GM12878 (cell line): ENCODE results near the gene SLC2A3. TPM values are rescaled to one million over a fixed set of nuclear protein-coding genes. Genes with fewer than 3 reads are reported as not detected.

Experiments used
- ATAC-seq: fragments of 200-7000 bp; cut with Tn5 transposase; 3 replicates; pipeline ENCODE4 v1.9.1; 2020; ENCODE audit warnings: mild to moderate bottlenecking, moderate library complexity
- BruUV-seq: library from RNA; stranded (reverse); fragments of 400-500 nt; replicated peaks from 2 replicates; lab custom pipeline; 2021; lab: Mats Ljungman, UMichigan
- CTCF ChIA-PET: fragments of 300-600 bp; sonication (Branson Sonifier 250); formaldehyde crosslinking; extraction: SDS; loops from one replicate; lab custom pipeline; 2021; ENCODE audit warnings: inconsistent platforms; lab: Yijun Ruan, JAX
- POLR2A ChIA-PET: fragments of 350-600 bp; formaldehyde crosslinking; extraction: SDS; loops from one replicate; lab custom pipeline; 2021; ENCODE audit warnings: inconsistent platforms; lab: Charles Lee
- RAD21 ChIA-PET: fragments of 300-600 bp; sonication (Branson Sonifier 250); formaldehyde crosslinking; loops from one replicate; lab custom pipeline; 2023; ENCODE audit warnings: antibody characterized with exemption; ENCODE audit not compliant: unreplicated experiment; lab: Charles Lee
- SMC1A ChIA-PET: fragments of 300-600 bp; sonication (Branson Sonifier 250); formaldehyde crosslinking; loops from one replicate; lab custom pipeline; 2023; ENCODE audit not compliant: unreplicated experiment, uncharacterized antibody; lab: Charles Lee
- DNase-seq: peaks from one replicate; pipeline ENCODE4 v3.0.0-alpha.2; 2011; ENCODE audit warnings: low read depth, low spot score
- FAIRE-seq: peaks from 3 replicates; lab custom pipeline; 2011; peaks lifted over from hg19 to GRCh38; lab: Jason Lieb, UNC
- H2AFZ ChIP-seq: 2 replicates; pipeline ENCODE4 v1.6.0; 2011; ENCODE audit warnings: low read depth, low read length, control low read depth; ENCODE audit not compliant: control insufficient read depth
- H3K27ac ChIP-seq: 2 replicates; pipeline ENCODE4 v1.5.1; 2011; ENCODE audit warnings: control low read depth; ENCODE audit not compliant: control insufficient read depth, insufficient read depth
- H3K27me3 ChIP-seq, 2 experiments: replicated peaks in 1 of 2; 2 replicates each; pipeline versions ENCODE4 v1.6.0 to v1.6.1; 2011; ENCODE audit warnings: low read length in 1 of 2; ENCODE audit not compliant: control insufficient read depth in 2 of 2, insufficient read depth in 2 of 2
- H3K36me3 ChIP-seq, 2 experiments: 2 replicates each; pipeline ENCODE4 v1.5.1; 2011; ENCODE audit warnings: low read length in 1 of 2; ENCODE audit not compliant: control insufficient read depth in 2 of 2, insufficient read depth in 2 of 2
- H3K4me1 ChIP-seq: 2 replicates; pipeline ENCODE4 v1.6.1; 2011; ENCODE audit warnings: mild to moderate bottlenecking, low read length, moderate library complexity, mixed read lengths; ENCODE audit not compliant: control insufficient read depth, insufficient read depth
- H3K4me2 ChIP-seq: 2 replicates; pipeline ENCODE4 v1.6.0; 2011; ENCODE audit warnings: control low read depth; ENCODE audit not compliant: control insufficient read depth, insufficient read depth
- H3K4me3 ChIP-seq: fragments of 200-600 bp; sonication (generic); 2 replicates; pipeline ENCODE4 v1.5.1; 2016
- H3K79me2 ChIP-seq: 2 replicates; pipeline ENCODE4 v1.6.0; 2011; ENCODE audit warnings: low read length; ENCODE audit not compliant: control insufficient read depth, insufficient read depth
- H3K9ac ChIP-seq: 2 replicates; pipeline ENCODE4 v1.8.0; 2011; ENCODE audit warnings: low read length, control low read depth, mixed read lengths; ENCODE audit not compliant: control insufficient read depth, insufficient read depth
- H3K9me3 ChIP-seq: replicated peaks from 3 replicates; pipeline ENCODE4 v1.5.1; 2011; ENCODE audit warnings: mild to moderate bottlenecking, low read length; ENCODE audit not compliant: control insufficient read depth, insufficient read depth
- H4K20me1 ChIP-seq: 2 replicates; pipeline ENCODE4 v1.6.0; 2011; ENCODE audit not compliant: control insufficient read depth, insufficient read depth
- CHD4 ChIP-seq: fragments of 200-600 bp; sonication (generic); IDR thresholded peaks from 2 replicates; pipeline ENCODE4 v1.6.1; 2016; ENCODE audit warnings: mild to moderate bottlenecking
- ESRRA ChIP-seq: IDR thresholded peaks from 2 replicates; pipeline ENCODE4 v1.6.1; 2012; ENCODE audit warnings: mild to moderate bottlenecking, low read length, improper control_type of control experiment
- MEF2B ChIP-seq: fragments of 450-650 bp; IDR thresholded peaks from 2 replicates; pipeline ENCODE4 v1.6.1; 2018; ENCODE audit warnings: mild to moderate bottlenecking, moderate library complexity; ENCODE audit not compliant: partially characterized antibody, poor library complexity, severe bottlenecking
- NR2C1 ChIP-seq: fragments of 450-650 bp; IDR thresholded peaks from 2 replicates; pipeline ENCODE4 v1.6.1; 2017; ENCODE audit warnings: antibody characterized with exemption, mild to moderate bottlenecking, moderate library complexity
- NR2C2 ChIP-seq: IDR thresholded peaks from 2 replicates; pipeline ENCODE4 v1.6.1; 2011; ENCODE audit warnings: borderline replicate concordance, low read depth; ENCODE audit not compliant: control insufficient read depth, insufficient read length
- SIX5 ChIP-seq: IDR thresholded peaks from 2 replicates; pipeline ENCODE4 v1.6.1; 2011; ENCODE audit warnings: mild to moderate bottlenecking, low read depth, low read length, moderate library complexity; ENCODE audit not compliant: severe bottlenecking
- YBX1 ChIP-seq: fragments of 450-650 bp; IDR thresholded peaks from 2 replicates; pipeline ENCODE4 v1.6.1; 2016; ENCODE audit warnings: antibody characterized with exemption
- ZBTB11 ChIP-seq: fragments of 450-650 bp; formaldehyde crosslinking; IDR thresholded peaks from 2 replicates; pipeline ENCODE4 v1.5.0; 2022; ENCODE audit warnings: mild to moderate bottlenecking, missing genetic modification characterization
- WGBS: methylation state at CpG from one replicate; pipeline ENCODE4 v1.1.6; 2016; ENCODE audit warnings: low lambda C conversion rate; ENCODE audit not compliant: insufficient replicate concordance, insufficient coverage; ENCODE audit errors: missing lambda C conversion rate; 5-methylcytosine and 5-hydroxymethylcytosine counted together
- in situ Hi-C: fragments of 300-500 bp; cut with MboI; formaldehyde crosslinking; loops from 9 replicates; pipeline ENCODE4 v1.14.3; 2018; ENCODE audit warnings: mixed read lengths
- intact Hi-C: fragments of 100-400 bp; cut with micrococcal nuclease; formaldehyde crosslinking; loops from one replicate; pipeline ENCODE4 v1.14.2; 2022; ENCODE audit not compliant: unreplicated experiment
- polyA plus RNA-seq, 11 experiments: library from polyadenylated mRNA; depleted of rRNA in 4 of 11; unstranded in 6 of 11; stranded (reverse) in 5 of 11; fragments of >200 nt; fragmentation: Nextera tagmentation in 4 of 11; fragmentation: Illumina TruSeq in 1 of 11; extraction: Ambion mirVana in 4 of 11; extraction: Trizol in 1 of 11; gene quantifications; 1 replicate in 1 of 11; 2 replicates in 10 of 11; pipeline versions ENCODE4 v1.2.1 to v1.2.3, GENCODE V29; 2011 to 2016; ENCODE audit warnings: inconsistent platforms in 2 of 11, missing spikeins in 2 of 11, low read depth in 1 of 11
- total RNA-seq, 4 experiments: library from RNA; depleted of rRNA in 3 of 4; stranded (reverse); fragments of >200 nt in 3 of 4; fragmentation: Illumina TruSeq in 1 of 4; extraction: Trizol in 1 of 4; gene quantifications; 2 replicates each; pipeline versions ENCODE4 v1.2.1 to v1.2.3, GENCODE V29; 2013 to 2021

Gene SLC2A3
- total and polyA plus RNA-seq, 10 of the 15 experiments (the other 5 are each of a cell fraction or from before 2014, with no cell fraction given): 6.5 to 66.3 (median 11.2) TPM

DNA sequence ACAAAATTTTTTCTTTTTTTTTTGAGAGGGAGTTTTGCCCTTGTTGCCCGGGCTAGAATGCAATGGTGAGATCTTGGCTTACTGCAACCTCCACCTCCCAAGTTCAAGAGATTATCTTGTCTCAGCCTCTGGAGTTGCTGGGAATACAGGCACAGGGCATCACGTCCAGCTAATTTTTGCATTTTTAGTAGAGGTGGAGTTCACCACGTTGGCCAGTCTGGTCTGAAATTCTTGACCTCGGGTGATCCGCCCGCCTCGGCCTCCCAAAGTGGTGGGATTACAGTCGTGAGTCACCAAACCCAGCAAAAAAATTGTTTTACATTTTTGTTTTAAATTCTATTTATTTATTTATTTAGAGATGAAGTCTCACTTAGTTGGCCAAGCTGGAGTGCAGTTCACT lies 58.6 kb downstream of the SLC2A3 start:
- DNase-seq: no peak
- FAIRE-seq: no peak
- no peak overlapping the region for H2AFZ ChIP-seq
- 56% methylated on average over 8 of the region's 8 CpGs for WGBS
- ChIA-PET CTCF (interaction anchor here (1.1 kb wide), 1 partner anchor 11 kb away, joined by 5 read pairs; no protein-coding TSS in a partner anchor), POLR2A (no interaction called here), SMC1A (no interaction called here), RAD21 (no interaction called here)
- H3K4me1 ChIP-seq: no peaks in the 10 kb centered on the region
- intact Hi-C loops: no loop called here
- no peak for ATAC-seq
- H3K4me3 ChIP-seq: no peak overlapping the region
- H3K27me3 ChIP-seq: no peaks in the 10 kb centered on the region
- BruUV-seq: no TSS peak
- H3K9ac ChIP-seq: no peak overlapping the region
- in situ Hi-C loops: no loop called here
- TF ChIP-seq NR2C2 (no peak), ESRRA (no peak), ZBTB11 (CRISPR knock-in tag) (no peak), CHD4 (no peak), NR2C1 (no peak), SIX5 (no peak), YBX1 (no peak), MEF2B (no peak)
- H3K36me3 ChIP-seq: no peaks in the 10 kb centered on the region
- no peaks in the 10 kb centered on the region for H3K9me3 ChIP-seq
- no peaks in the 10 kb centered on the region for H4K20me1 ChIP-seq
- H3K27ac ChIP-seq: no peak overlapping the region
- H3K4me2 ChIP-seq: no peak overlapping the region
- no peaks in the 10 kb centered on the region for H3K79me2 ChIP-seq
